Left colon (tissue), 2 donors: ENCODE measurements around the gene NOL4L. TPM values are rescaled to one million over a fixed set of nuclear protein-coding genes. Genes with fewer than 3 reads are reported as not detected.

Experiments
- ATAC-seq: fragments of 200-7000 bp; cut with Tn5 transposase; one replicate; pipeline ENCODE4 v1.9.1; 2020; ENCODE audit warnings: mild to moderate bottlenecking, moderate library complexity
- DNase-seq, 2 donors: peaks; one replicate each; pipeline ENCODE4 v3.0.0-alpha.2; 2020
- intact Hi-C, 2 donors: fragments of 100-400 bp; cut with DNase I in 1 of 2; cut with micrococcal nuclease in 1 of 2; formaldehyde crosslinking; loops; one replicate each; pipeline versions ENCODE4 v1.11.2 to v1.14.0; 2022; cut with DNase I, micrococcal nuclease
- total RNA-seq, 2 donors: library from RNA; stranded (reverse); fragmentation: NEBNext Ultra II Directional; extraction: Animal tissue kit (Norgen Biotek cat#: 25700); gene quantifications; one replicate each; pipeline ENCODE4 v1.2.1, GENCODE V29; 2021
- donor health status: DM: no; HTN: no; CAD: no.
- donor health status: DM: yes; HTN: yes; CAD: no.

Gene NOL4L
- total RNA-seq, 2 donors from 2014 or later = 55.2 to 61.0 TPM

GRCh38 chr20:32521780-32522525 is 63.2 kb downstream of the NOL4L start:
- ATAC-seq = peak; percentile 96
- intact Hi-C loops = loop anchor here in 1 of 2 donors (5.0 kb wide), 1 partner anchor 130 kb away; no protein-coding TSS in a partner anchor

GRCh38 chr20:32520927-32521203 is 64.3 kb downstream of the NOL4L start:
- intact Hi-C loops = loop anchor here in 1 of 2 donors (5.0 kb wide), 1 partner anchor 131 kb away; no protein-coding TSS in a partner anchor
- DNase-seq = no peak
- no peak for ATAC-seq

More at GRCh38 chr20:32521780-32522525, 63.2 kb downstream of the NOL4L start:
- peak in 1 of 2 donors; percentile 76 for DNase-seq

- DNase-seq = no peak
- ATAC-seq = no peak
- intact Hi-C loops = no loop called here
Measured at GRCh38 chr20:32519381-32519730, 65.8 kb downstream of the NOL4L start.

- DNase-seq (no peak), ATAC-seq (no peak)
- intact Hi-C loops = no loop called here
Measured at GRCh38 chr20:32518593-32519380, 66.3 kb downstream of the NOL4L start.

GRCh38 chr20:32517914-32518592 is 67.1 kb downstream of the NOL4L start:
- DNase-seq (no peak), ATAC-seq (no peak)
- intact Hi-C loops = no loop called here

DNA sequence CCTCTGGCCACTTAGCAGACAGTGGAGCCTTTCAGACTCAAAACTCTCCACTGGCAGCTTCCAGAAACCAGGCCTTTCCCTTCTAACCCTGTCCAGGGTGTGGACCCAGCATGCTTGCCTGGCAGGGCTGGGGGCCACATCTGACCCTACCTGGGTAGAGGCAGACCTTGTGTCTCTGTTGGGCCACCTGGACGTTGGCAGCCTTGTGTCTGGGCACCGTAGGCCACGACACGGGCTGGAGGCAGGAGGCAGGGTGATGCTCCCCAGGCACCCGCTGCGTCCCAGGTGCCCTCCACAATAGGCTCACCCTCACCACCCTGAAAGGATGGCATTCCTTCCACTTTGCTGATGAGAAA is 67.6 kb downstream of the NOL4L start:
- DNase-seq (no peak), ATAC-seq (no peak)
- intact Hi-C loops = no loop called here

GRCh38 chr20:32516583-32517517 is 68.3 kb downstream of the NOL4L start:
- DNase-seq (no peak), ATAC-seq (no peak)
- intact Hi-C loops = no loop called here

DNA sequence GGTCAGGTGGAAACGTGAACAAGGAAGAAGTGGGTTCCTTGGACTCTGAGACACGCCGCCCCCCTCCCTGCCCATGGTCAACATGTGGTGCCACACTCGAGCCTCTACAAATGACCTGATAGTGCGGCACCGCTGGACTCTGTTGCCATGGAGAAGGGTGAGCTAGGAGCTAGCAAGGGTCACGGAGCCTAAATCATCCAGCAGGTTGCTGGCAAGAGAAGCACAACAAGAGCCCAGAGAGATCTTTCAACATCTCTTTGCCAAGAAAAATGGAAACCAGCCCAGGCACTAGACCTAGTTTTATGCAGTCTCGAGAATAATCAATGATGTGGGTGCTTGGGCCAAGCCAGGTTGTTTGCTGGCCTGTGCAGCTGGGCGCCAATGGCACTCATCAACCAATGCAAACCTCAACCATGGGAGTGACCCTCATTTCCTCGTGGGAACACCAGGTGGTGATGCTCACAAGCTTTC is 69.5 kb downstream of the NOL4L start:
- no peak for ATAC-seq
- no peak for DNase-seq
- intact Hi-C loops = no loop called here

- DNase-seq (no peak), ATAC-seq (no peak)
- intact Hi-C loops = no loop called here
Measured at GRCh38 chr20:32514760-32515159, 70.4 kb downstream of the NOL4L start.

GRCh38 chr20:32513031-32513866 is 71.9 kb downstream of the NOL4L start:
- intact Hi-C loops = no loop called here
- no peak for DNase-seq
- ATAC-seq = no peak

DNA sequence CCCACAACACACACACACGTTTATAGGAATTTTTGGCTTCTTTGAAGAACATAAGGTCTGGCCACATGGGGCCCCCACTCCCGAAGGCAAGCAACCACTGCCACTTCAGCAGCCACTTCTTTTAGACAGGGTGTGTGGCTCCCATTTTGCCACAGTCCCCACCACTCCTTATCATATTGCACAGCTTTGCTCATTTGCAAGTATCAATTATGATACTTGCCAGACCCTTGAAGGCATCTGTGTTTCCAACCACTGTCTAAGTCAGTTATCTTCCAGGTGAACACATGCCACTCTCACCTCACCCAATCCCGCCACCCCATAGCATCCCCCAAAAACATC is 73.1 kb downstream of the NOL4L start:
- ATAC-seq = no peak

GRCh38 chr20:32511358-32512046 is 73.6 kb downstream of the NOL4L start:
- DNase-seq (no peak), ATAC-seq (no peak)
- intact Hi-C loops = no loop called here

More for the DNA sequence above, 73.1 kb downstream of the NOL4L start:
- DNase-seq = no peak
- intact Hi-C loops = no loop called here

GRCh38 chr20:32510601-32511357 is 74.4 kb downstream of the NOL4L start:
- intact Hi-C loops = no loop called here
- no peak for ATAC-seq
- DNase-seq = no peak

DNA sequence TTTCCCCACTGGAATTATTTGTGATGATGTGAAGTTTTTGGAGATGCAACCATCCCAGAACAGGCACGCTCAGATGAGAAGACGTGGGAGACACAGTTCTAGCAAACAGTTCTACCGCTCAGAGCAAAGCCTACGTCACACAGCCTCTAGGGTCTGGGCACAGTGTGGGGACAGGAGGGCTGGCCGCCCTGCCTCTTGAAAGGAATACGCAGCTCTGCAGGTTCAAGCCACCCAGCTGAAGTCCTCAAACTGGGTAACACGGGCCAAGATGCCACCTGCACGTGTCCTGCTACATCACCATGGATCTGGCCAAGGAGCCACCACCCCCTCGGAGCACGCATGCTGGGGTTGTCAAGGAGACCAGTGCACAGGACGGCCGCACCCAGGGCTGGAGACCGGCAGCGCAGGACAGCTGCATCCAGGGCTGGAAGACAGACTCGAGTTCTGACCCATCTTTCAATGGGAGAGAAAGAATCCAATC is 75.0 kb downstream of the NOL4L start:
- DNase-seq = no peak
- peak; percentile 66 for ATAC-seq
- intact Hi-C loops = no loop called here

GRCh38 chr20:32509639-32510066 is 75.5 kb downstream of the NOL4L start:
- DNase-seq (no peak), ATAC-seq (peak; percentile 21)
- intact Hi-C loops = no loop called here

DNA sequence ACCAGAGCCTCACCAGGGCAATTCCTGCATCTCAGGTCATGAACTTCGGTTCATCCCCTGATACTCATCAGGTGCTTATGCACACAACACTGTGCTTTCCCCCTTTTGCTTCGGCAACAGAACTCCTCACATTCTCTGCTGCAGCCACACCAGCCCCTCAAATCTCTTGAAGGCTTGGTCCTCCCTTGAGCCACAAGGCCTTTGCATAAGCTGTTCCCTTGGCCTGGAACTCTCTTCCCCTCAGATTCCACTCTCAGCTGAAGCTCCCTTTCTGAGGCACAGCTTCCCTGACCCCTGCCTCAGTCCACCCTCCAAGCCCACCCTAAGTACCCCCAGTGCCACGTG is 76.4 kb downstream of the NOL4L start:
- no peak for DNase-seq
- no peak for ATAC-seq
- intact Hi-C loops = no loop called here
